Adipocyte (in vitro differentiated cells): ENCODE data around the gene DEXI.
"Not testable (repeated sequence)": the region's sequence is repeated elsewhere in the genome, so short reads cannot be mapped to it uniquely, and the experiment has no call there.

Source experiments
- DNase-seq: peaks from one replicate; pipeline ENCODE4 v3.0.0-alpha.2; 2015; ENCODE audit warnings: low read depth
- H3K27me3 ChIP-seq: replicated peaks from 2 replicates; pipeline ENCODE4 v1.7.0; 2013; ENCODE audit warnings: mild to moderate bottlenecking, low read length, moderate library complexity; ENCODE audit not compliant: control insufficient read depth, insufficient read depth
- H3K36me3 ChIP-seq: 2 replicates; pipeline ENCODE4 v1.7.0; 2013; ENCODE audit warnings: low read length, mild to moderate bottlenecking, moderate library complexity; ENCODE audit not compliant: control insufficient read depth, insufficient read depth, severe bottlenecking
- H3K4me1 ChIP-seq: 2 replicates; pipeline ENCODE4 v1.7.0; 2013; ENCODE audit warnings: mild to moderate bottlenecking, low read length, moderate library complexity; ENCODE audit not compliant: control insufficient read depth, insufficient read depth
- H3K4me3 ChIP-seq: 2 replicates; pipeline ENCODE4 v1.7.0; 2013; ENCODE audit warnings: mild to moderate bottlenecking, low read length, moderate library complexity
- H3K9ac ChIP-seq: 2 replicates; pipeline ENCODE4 v1.7.0; 2013; ENCODE audit warnings: mild to moderate bottlenecking, low read length, moderate library complexity
- H3K9me3 ChIP-seq: 2 replicates; pipeline ENCODE4 v1.7.0; 2013; ENCODE audit warnings: mild to moderate bottlenecking, low read length, moderate library complexity; ENCODE audit not compliant: control insufficient read depth

The DEXI gene

DNA sequence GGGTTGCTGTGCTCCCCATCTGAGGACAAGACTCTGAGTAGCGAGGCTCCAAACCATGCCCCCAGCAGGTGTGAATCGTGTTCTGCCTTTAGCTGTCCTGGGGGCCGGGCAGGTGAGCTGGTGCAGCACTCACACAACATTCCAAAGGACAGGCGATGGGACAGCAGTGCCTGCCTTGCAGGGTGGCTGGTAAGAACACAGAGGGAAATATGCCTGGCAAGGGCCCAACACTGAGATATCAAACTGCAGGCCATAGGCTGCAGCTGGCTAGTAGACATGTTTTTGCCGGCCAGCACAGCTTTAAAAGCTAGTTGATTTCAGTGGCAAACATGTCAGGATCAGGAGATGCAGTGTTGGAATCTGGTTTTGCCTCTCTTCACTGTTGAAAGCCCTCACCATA, 25.7 kb upstream of the DEXI start:
- peaks cover 45% of the 10 kb centered on the region for H3K36me3 ChIP-seq
- no peak overlapping the region for H3K4me3 ChIP-seq
- DNase-seq, result no peak

DNA sequence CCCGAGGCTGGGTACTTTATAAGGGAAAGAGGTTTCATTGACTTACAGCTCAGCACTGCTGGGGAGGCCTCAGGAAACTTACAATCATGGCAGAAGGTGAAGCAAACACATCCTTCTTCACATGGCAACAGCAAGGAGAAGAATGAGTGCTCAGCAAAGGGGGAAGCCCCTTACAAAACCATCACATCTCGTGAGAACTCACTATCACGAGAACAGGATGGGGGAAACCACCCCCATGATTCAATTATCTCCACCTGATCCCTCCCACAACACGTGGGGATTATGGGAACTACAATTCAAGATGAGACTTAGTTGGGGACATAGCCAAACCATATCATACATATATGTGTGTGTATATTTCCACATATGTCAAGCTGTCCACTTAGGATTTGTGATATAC, 24.3 kb upstream of the DEXI start:
- DNase-seq, result not testable (repeated sequence)

More for the DNA sequence above, 25.7 kb upstream of the DEXI start:
- Histone ChIP-seq H3K27me3 (no peaks in the 10 kb centered on the region), H3K9me3 (no peaks in the 10 kb centered on the region), H3K9ac (no peak overlapping the region), H3K4me1 (peaks cover 13% of the 10 kb centered on the region)

DNA sequence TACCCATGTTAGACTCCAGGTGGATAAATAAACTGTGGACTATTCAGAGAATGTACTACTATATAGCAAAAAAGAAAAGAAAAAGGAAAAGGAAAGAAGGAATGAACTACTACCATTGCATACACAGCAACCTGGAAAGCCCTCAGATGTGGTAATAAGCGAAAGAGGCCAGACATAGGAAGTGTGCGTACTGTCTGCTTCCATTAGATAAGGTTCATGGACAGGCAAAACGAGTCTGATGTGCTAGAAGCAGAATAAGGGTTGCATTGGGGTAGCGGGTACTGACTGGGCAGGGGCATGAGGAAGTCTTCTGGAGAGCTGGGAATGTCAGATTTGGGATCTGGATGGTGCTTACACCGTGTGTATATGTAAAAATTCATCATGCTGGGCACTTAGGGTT, 23.9 kb upstream of the DEXI start:
- no peak for DNase-seq
- Histone ChIP-seq H3K4me1 (peaks cover 11% of the 10 kb centered on the region), H3K36me3 (peaks cover 48% of the 10 kb centered on the region), H3K27me3 (no peaks in the 10 kb centered on the region), H3K9ac (no peak overlapping the region), H3K4me3 (no peak overlapping the region), H3K9me3 (no peaks in the 10 kb centered on the region)

More for the DNA sequence above, 24.3 kb upstream of the DEXI start:
- H3K9ac ChIP-seq, H3K27me3 ChIP-seq, H3K9me3 ChIP-seq, H3K4me3 ChIP-seq, H3K4me1 ChIP-seq: not testable (repeated sequence)
- peaks cover 49% of the 10 kb centered on the region for H3K36me3 ChIP-seq

DNA sequence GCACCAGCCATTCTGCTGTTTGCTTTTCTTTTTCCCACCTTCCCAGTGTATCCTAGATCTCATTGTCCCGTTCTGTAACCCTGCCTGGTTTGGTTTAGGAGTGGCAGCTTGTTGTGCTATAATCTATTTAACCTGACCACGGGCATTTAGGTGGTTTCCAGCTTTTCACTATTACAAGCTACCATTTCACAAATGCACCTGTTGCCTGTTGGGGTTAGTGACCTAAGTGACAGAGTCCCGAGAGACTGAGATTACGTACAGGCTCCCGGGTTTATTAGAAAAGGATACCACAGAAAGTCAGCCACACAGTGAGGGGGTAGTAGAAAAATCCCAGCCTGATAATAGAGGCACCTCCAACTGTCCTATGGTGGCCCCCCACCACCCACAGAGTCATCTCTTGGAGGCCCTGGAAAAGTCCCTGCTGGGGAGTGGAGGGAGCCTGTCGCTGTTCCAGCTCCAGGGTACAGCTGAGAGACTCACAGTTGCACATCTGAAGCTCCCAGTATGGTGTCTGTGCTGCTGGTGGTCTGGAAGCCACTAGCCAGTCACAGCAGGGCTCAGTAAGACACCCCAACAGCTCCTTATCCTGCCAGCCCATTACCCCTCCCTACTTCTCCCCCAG, 23.3 kb upstream of the DEXI start:
- Histone ChIP-seq H3K27me3 (no peaks in the 10 kb centered on the region), H3K36me3 (peaks cover 42% of the 10 kb centered on the region), H3K9me3 (no peaks in the 10 kb centered on the region), H3K4me3 (no peak overlapping the region), H3K4me1 (peaks cover 17% of the 10 kb centered on the region), H3K9ac (no peak overlapping the region)
- DNase-seq, result no peak

DNA sequence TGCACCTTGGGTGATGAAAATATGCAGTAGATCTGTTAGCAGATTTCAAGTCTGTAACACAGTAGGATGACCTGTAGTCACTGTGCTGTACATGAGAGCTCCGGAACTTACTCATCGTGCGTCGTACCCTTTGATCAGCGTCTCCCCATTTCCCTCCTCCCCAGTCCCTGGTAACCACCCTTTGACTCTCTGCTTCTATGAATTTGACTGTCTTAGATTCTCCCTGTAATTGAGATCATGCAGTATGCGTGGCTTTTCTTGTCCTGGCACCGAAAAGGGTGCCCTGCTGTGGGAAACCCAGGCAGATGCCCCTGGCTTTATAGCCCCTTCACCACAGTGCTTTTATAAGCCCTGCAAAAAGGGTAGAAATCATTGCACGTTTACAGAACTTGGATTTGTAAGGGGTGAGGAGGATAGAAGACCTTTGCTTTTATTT, 22.6 kb upstream of the DEXI start:
- Histone ChIP-seq H3K27me3 (no peaks in the 10 kb centered on the region), H3K36me3 (peaks cover 36% of the 10 kb centered on the region), H3K9ac (no peak overlapping the region), H3K4me1 (peaks cover 21% of the 10 kb centered on the region), H3K9me3 (no peaks in the 10 kb centered on the region), H3K4me3 (no peak overlapping the region)
- DNase-seq, result no peak

DNA sequence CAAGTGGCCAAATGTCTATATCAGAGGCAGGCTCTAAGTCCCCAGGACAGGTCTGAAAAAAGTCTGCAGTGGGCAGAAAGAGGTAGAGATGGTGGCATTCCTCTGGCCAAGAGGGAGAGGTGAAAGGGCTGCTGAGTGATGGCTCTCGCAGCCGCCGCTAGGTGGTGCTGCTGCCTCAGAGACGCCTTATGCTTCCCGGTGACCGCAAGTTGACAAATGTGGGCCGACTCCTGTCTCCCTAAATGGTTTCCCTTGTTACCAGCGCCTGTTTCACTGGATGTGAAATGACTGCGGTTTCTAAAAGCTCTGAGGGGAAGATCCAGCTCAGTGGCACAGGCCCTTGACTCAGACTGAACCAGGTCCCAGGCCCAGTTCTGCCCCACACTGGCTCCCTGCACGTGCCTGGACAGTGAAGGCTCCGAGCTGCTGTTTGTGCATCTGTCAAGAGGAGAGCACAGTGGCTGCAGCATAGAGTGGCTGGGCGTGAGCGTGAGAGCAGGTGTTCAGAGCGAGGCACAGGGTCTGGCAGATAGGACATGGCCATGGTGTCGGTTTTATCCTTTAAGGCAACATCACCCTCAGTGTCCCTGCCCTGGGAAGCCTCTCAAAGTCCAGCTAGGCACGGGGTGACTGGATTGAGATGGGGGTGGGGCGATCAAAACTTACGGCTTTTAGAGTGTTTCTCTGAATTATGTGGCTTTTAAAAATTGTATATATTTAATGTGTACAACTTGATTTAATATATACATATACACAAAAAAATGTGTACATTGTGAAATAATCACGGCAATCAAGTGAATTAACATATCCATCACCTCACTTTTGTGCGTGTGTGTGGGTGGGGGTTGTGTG, 22.0 kb upstream of the DEXI start:
- no peaks in the 10 kb centered on the region for H3K9me3 ChIP-seq

DNA sequence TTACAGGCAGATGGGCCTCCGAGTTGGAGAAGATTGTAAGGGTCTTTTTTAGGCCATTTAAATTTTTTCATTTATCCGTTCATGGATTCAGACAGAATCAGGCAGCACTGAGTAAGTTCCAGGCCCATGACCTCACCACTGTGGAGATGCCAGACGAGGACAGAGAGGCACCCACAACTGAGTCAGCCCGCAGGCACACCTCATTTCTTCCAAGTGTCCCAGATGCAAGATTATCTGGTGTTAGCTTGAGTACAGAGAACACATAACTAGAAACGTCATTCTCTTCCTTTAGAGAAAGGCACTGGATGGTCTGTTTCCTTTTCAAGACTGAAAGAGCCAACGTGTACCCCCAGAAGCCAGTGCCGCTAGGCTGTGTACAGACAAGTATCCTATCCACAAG, 19.0 kb upstream of the DEXI start:
- Histone ChIP-seq H3K9ac (no peak overlapping the region), H3K9me3 (no peaks in the 10 kb centered on the region), H3K4me3 (no peak overlapping the region), H3K27me3 (no peaks in the 10 kb centered on the region), H3K4me1 (peaks cover 21% of the 10 kb centered on the region), H3K36me3 (peaks cover 29% of the 10 kb centered on the region)
- peak; percentile 89 for DNase-seq

More for the DNA sequence above, 22.0 kb upstream of the DEXI start:
- Histone ChIP-seq H3K36me3 (peaks cover 30% of the 10 kb centered on the region), H3K4me1 (peaks cover 21% of the 10 kb centered on the region), H3K27me3 (no peaks in the 10 kb centered on the region), H3K9ac (no peak overlapping the region), H3K4me3 (no peak overlapping the region)
- DNase-seq, result peak; percentile 93

DNA sequence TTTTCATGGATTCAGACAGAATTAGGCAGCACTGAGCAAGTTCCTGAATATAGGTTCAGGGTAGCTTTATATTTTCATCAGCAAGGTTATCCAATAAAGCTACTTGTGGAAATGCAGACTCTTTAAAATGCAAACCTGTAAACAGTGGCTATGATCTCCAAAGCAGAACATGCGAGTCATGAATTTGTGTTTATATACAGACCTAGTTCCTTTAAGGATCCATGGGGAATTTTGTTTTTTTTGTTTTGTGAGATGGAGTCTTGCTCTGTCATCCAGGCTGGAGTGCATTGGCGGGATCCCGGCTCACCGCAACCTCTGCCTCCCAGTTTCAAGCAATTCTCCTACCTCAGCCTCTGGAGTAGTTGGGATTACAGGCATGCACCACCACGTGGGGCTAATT, 16.9 kb upstream of the DEXI start:
- Histone ChIP-seq H3K4me3 (no peak overlapping the region), H3K9ac (no peak overlapping the region), H3K4me1 (peaks cover 18% of the 10 kb centered on the region), H3K9me3 (no peaks in the 10 kb centered on the region), H3K36me3 (peaks cover 24% of the 10 kb centered on the region), H3K27me3 (no peaks in the 10 kb centered on the region)
- DNase-seq, result no peak

DNA sequence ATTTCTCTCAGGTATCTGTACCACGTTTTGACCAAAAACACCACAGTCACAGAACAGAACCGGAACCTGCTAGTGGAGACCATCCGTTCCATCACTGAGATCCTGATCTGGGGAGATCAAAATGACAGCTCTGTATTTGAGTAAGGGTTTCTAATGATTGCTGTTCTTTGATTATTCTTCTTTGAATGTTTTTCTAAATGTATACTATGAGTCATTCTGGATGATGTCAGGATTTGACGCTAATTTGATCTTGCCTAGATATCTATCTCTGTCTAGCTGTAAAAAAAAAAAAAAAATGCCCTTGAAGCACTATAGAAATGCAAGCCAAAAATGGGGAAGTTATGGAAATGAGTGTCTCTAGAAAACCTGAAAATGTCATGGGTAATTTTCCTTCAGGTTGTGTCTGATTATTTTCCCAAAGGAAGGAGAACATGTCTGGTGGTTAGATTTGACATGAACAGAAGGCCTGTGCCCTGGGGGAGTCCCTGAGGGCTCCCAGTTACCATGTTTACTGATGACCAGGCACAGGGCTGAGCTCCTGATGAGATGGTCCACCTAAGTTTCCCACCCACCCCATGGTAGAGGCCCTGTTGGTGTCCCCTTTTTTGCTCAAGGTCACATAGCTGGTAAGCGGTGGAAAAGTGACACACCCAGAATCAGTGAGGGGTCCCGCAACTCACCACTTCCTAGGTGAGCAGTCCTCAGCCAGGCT, 15.7 kb upstream of the DEXI start:
- Histone ChIP-seq H3K9ac (no peak overlapping the region), H3K9me3 (no peaks in the 10 kb centered on the region), H3K4me3 (no peak overlapping the region), H3K27me3 (no peaks in the 10 kb centered on the region), H3K36me3 (peaks cover 16% of the 10 kb centered on the region), H3K4me1 (peaks cover 16% of the 10 kb centered on the region)
- peak; percentile 53 for DNase-seq

DNA sequence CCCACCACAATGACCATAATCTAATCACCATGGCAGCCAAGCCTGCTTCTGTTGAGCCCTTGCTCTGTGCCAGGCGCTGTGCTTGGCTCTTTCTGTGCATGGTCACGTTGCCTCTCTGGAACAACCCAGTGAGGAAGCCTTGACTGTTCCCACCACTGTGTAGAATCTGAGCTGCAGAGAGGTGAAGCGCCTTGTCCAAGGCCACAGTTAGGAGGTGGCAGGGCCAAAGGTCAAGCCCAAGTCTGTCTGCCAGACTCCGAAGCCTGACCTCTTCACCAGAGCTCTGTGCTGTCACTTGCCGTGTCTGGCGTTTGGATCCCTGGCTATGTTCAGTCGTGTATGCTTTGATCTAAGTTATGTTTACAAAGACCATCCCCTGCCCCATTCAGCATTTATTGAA, 12.6 kb upstream of the DEXI start:
- no peak overlapping the region for H3K9ac ChIP-seq
- DNase-seq, result no peak
- no peaks in the 10 kb centered on the region for H3K27me3 ChIP-seq
- no peak overlapping the region for H3K4me3 ChIP-seq
- no peaks in the 10 kb centered on the region for H3K9me3 ChIP-seq
- peaks cover 11% of the 10 kb centered on the region for H3K4me1 ChIP-seq
- peaks cover 9% of the 10 kb centered on the region for H3K36me3 ChIP-seq

DNA sequence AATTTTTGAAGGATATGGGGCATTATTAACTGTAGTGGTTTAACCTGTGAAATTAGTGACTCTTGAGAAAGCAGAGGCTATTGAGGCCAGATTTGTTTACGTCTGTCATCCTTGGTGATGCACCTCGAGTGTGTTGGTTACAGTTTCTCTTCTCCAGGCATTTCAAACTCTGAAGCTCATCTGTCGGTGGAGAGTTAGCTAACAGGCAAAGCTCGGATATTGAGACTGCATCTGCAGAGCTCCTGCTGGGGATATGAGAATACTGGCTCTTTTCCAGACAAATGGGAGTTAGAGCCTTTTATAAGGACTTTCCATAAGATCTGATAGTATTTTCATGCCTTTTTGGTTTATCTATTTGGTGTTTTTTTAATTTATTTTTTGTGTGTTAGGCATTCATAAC, 8.8 kb upstream of the DEXI start:
- Histone ChIP-seq H3K9ac (no peak overlapping the region), H3K9me3 (no peaks in the 10 kb centered on the region), H3K4me3 (no peak overlapping the region), H3K27me3 (no peaks in the 10 kb centered on the region), H3K36me3 (no peaks in the 10 kb centered on the region), H3K4me1 (peaks cover 34% of the 10 kb centered on the region)
- no peak for DNase-seq
